Loucy (cell line): ENCODE data around the gene ABCB6.

Experiments used
- CTCF ChIP-seq: fragments of 200-600 bp; sonication (generic); conservative IDR thresholded peaks from 2 replicates; pipeline ENCODE4 v1.5.1; 2014; ENCODE audit warnings: mild to moderate bottlenecking, antibody characterized with exemption, low read length
- EZH2phosphoT487 ChIP-seq: fragments of 200-600 bp; IDR thresholded peaks from 2 replicates; pipeline ENCODE4 v1.6.1; 2018; ENCODE audit warnings: antibody characterized with exemption, mild to moderate bottlenecking, moderate library complexity, borderline replicate concordance

- TF ChIP-seq EZH2phosphoT487 (no peak), CTCF (no peak)
Observed at GRCh38 chr2:219213486-219214071, 5.2 kb downstream of the ABCB6 start.
